ENCODE measurements around the gene MYBPHL.

The MYBPHL gene

GRCh38 chr1:109306832-109307273 lies at the start of gene MYBPHL:
MYBPHL (minus strand) TSS chr1:109307011; CDS start chr1:109306991, 20 bp downstream.
- no peak for DNase-seq (ENCODE audit: low read depth, low spot score)

GRCh38 chr1:109356505-109356904 lies 49.7 kb upstream of the MYBPHL start:
- no peak for DNase-seq (ENCODE audit: low read depth, low spot score)

DNA sequence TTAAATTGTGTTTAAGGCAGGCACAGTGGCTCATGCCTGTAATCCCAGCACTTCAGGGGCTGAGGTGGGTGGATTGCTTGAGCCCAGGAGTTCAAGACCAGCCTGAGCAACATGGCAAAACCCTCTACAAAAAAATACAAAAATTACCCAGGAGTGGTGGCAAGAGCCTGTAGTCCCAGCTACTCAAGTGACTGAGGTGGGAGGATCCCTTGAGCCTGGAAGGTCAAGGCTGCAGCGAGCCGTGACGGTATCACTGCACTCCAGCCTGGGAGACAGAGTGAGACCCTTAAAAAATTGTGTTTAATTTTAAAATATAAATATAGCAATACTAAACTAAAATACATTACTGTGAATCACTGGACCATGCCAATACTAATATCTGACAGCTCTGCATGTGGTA lies 48.1 kb upstream of the MYBPHL start:
- DNase-seq (ENCODE audit: low read depth, low spot score), result no peak

DNA sequence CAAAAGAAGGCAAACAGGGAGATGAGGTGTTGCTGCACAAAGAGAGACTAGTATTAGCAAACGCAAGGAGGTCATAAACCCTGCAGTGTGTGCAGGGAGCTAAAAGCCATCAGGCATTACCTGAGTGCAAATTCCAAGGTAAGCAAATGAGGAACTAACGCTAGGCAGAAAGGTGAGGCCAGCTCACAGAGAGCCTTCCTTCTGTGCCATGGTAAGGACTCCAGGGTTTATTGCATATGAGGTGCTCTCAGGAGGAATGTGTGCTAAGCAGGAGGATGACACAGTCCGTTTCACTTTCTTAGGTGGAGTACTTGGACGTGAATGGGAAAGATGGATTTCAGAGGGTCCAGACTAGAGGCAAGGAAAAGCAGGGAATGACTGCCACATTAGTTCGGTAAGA lies 44.6 kb upstream of the MYBPHL start:
- no peak for DNase-seq (ENCODE audit: low read depth, low spot score)

DNA sequence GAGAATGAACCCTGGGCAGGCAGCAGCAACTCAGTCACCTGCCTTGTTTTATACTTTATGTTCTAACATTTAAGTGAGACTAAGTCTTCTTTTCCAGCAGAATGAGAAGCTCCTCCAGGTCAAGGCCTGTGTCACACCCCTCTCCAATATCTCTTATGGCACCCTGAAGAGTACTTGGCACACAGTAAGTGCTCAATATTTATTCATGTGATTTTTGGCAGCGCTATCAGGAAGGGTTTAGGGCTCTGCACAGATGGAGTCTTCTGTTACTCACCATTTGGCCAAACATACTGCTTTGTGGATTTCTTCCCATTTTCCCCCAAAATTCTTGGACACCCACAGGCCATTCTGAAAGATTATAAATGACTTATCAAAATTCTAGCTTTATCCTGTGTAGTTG lies 43.8 kb upstream of the MYBPHL start:
- no peak for DNase-seq (ENCODE audit: low read depth, low spot score)

DNA sequence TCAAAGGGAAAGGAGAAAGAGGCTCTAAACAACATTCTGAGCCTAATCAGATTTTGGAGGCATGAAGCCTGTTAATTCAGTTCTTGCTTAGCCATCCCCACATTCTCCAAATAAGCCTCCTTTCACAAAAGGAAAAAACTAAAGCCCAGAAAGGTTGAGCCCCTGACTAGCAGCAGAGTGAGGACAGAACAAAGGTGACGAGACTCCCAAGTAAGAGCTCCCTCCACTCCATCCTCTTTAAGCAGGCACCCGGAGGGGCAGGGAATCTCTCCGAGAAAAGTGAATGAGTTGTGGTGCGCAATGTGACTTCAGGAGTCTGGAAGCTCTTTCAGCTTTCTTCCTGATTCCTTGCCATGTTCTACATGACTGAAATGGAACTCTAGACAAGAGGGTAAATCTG lies 43.4 kb upstream of the MYBPHL start:
- DNase-seq (ENCODE audit: low read depth, low spot score), result no peak

DNA sequence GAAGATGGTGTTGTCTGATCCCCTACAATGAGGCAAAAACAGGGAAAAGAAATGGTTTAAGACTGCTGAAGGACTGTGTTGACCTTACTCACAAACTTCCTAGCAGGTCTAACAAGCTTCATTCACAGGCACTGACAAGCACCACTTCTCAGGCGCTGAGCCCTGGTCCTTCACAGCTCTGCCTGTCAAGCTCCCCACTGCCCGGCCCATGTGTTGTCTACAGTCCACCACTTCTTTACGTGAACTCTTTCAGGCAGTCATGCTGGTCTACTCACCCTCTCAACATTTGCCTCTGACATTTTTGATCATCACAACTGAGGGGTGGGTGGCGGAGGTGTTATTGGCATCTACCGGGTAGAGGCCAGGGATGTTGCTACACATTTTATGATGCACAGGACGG lies 40.7 kb upstream of the MYBPHL start:
- no peak for DNase-seq (ENCODE audit: low read depth, low spot score)

DNA sequence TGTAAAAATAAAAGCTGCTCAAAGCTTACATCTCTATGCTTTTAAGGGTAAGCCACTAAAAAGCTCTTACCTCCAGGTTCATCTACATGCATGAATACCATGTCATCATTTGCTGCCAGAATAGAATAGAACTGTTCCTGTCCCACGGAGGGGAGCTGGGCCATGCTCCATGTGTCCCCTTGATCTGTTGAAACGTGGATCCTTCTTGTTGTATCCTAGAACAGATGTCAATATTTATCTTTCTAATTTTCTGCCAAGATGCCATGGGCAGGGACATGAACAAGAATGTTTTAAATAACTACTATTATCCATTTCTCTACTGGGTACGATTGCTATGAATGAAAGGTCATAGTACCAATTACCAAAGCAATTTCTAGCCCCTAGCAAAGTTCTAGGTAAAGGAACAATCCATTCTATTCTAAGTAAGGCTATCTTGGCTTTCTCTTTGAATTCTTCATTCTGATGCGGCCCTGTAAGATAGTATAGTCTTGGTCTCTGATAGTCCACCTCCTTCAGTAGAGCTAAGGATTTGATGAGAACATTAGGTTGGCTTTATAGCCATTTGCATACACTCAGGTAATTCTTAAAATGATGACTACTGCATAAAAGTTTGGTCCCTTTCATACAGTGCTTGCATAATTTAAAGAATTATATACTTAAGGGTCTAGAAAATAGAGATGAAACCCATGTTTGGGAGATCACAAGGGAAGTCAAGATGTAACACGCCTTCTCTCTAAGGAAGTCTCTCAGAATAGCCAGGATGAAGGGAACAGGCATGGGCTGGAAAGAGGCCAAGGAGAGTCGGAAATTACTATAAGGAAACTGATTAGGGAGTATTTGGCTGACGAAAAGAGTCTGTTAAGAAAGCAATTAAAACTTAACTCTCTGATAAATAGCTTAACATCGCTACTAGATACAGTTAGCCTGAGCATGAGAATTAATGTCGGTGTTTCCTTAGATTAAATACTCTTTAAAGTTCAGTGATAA lies 35.4 kb upstream of the MYBPHL start:
- no peak for DNase-seq (ENCODE audit: low read depth, low spot score)

DNA sequence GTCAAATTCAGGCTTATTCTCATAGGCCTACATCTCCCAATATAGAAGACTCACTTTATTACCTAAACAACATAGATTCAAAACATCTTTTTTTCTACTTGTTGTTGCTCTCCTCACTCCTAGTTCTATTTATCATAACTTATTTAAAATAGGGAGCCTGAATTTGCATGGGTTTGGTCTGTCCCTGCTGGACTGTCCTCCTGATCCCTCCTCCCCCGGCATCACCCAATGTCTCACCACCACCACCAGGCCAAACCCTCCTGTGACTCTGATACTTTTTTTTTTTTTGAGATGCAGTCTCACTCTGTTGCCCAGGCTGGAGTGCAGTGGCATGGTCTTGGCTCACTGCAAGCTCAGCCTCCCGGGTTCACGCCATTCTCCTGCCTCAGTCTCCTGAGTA lies 31.8 kb upstream of the MYBPHL start:
- no peak for DNase-seq (ENCODE audit: low read depth, low spot score)

- DNase-seq (ENCODE audit: low read depth, low spot score), result no peak
Measured at GRCh38 chr1:109338091-109338490, 31.3 kb upstream of the MYBPHL start.

GRCh38 chr1:109335091-109335490 lies 28.3 kb upstream of the MYBPHL start:
- no peak for DNase-seq (ENCODE audit: low read depth, low spot score)

DNA sequence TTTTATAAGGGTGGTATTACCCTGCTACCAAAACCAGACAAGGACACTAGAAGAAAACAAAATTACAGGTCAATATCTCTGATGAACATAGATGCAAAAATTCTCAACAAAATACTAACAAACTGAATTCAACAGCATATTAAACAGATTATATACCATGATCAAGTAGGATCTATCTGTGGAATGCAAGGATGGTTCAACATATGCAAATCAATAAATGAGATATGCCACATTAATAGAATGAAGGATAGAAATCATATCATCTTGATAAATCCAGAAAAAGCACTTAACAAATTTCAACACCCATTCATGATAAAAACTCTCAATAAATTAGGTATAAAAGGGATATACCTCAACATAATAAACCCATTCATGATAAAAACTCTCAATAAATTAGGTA lies 24.3 kb upstream of the MYBPHL start:
- no peak for DNase-seq (ENCODE audit: low read depth, low spot score)

DNA sequence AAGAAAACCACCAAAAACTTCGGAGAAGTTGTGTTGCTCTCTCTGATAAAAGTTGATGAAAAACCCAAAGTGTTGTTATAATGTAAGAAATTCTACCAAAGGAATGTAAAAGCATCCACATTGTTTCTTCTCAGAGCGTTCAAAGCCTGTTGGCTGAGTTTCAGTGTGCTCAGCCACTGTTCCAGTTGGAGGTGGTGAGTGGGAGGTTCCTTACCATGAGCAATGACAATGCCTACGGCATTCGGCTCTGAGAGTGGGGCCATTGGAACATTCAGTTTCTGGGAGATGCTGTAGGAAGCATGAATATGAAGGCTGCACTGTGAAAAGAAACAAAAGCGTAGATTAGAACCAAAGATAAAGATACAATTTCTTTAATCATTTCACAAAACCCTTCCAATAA lies 20.5 kb upstream of the MYBPHL start:
- DNase-seq (ENCODE audit: low read depth, low spot score), result no peak

GRCh38 chr1:109322974-109323373 lies 16.2 kb upstream of the MYBPHL start:
- DNase-seq (ENCODE audit: low read depth, low spot score), result no peak

- DNase-seq (ENCODE audit: low read depth, low spot score), result no peak
Measured at GRCh38 chr1:109319114-109319513, 12.3 kb upstream of the MYBPHL start.

- DNase-seq (ENCODE audit: low read depth, low spot score), result no peak
Measured at GRCh38 chr1:109316506-109316905, 9.7 kb upstream of the MYBPHL start.

DNA sequence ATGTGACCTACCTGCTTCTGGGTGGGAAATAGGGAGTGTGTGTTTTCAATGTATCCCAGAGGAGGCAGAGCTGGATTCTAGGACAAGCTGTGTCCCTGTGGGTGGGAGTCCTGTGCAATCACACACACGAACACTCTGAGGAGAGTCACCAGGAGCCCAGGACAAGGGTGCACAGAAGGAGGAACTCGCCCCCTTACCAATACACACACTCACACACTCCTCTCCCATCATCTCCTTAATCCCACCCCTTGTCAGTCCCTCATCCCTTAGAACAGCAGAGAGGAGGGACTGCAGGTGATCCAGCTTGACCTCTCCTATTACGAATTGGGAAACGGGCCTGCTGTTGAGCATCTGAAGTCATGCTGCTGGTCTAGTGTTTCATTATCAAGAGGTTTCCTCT lies 8.5 kb upstream of the MYBPHL start:
- no peak for DNase-seq (ENCODE audit: low read depth, low spot score)

GRCh38 chr1:109314795-109315194 lies 8.0 kb upstream of the MYBPHL start:
- DNase-seq (ENCODE audit: low read depth, low spot score), result no peak

DNA sequence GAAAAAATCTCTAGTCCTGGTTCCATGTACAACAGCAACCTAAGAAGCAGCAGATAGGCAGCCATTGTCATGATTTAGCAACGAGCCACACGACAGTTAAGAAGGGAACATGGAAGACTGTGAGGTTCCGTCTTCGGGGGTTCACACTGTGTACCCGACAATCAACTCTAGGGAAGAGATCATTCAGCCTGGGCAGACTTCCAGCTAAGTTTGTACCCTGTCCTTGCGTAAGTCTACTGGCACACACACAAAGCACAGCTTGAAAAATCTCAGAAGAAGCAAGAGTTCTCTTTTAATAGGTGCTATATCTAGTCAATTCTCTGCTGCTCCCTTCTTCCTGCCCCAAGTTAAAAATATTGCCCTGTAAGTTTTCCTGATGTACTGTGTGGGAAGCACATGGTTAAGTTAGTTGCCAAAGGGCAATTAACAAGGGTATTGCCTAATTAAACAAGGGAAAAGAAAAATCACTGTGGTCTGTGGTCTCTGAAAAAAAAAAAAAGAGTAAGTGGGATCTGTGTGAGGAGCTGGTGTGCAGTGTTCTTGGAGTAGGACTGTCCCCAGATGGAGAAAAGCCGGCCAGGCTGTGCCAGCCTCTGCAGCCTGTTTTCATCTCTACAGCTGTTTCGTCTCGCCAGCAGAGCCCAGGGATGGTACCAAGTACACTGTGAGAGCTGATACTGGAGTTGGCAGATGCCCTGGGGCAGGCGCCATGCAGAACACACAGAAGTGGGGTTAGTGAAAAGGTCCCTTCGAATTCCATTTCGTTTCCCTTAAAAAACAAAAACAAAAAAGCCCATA lies 6.4 kb upstream of the MYBPHL start:
- no peak for DNase-seq (ENCODE audit: low read depth, low spot score)

DNA sequence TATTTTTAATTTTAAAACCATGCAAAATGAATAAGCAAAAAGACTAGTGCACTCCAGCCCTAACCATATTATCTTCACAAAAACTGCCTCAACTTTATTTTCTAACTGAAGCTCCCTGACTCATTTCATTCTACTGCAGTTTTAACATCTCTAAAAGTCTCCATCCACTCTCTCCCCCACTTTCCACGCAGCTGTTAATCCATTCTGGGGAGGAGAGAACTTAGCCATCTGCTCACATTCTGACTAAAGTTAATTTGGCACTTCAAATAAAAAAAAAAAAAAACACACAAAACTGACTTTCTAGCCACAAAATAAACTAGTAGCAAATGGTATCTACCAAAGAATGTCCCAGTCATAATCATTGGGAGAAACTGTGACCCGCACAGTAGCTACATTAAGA lies 5.4 kb upstream of the MYBPHL start:
- DNase-seq (ENCODE audit: low read depth, low spot score), result no peak

- DNase-seq (ENCODE audit: low read depth, low spot score), result no peak
Measured at GRCh38 chr1:109309347-109309746, 2.5 kb upstream of the MYBPHL start.

GRCh38 chr1:109307274-109308021 lies 637 bp upstream of the MYBPHL start:
- DNase-seq (ENCODE audit: low read depth, low spot score), result no peak

Data from iPS DF 19.7 (cell line).